NCI-H748 (cell line): ENCODE measurements around the gene ROR1.

ENCODE experiments used
- DNase-seq: peaks from one replicate; lab custom pipeline; 2025; ENCODE audit not compliant: unreplicated experiment; lab: John Stamatoyannopoulos, UW

The ROR1 gene

DNA sequence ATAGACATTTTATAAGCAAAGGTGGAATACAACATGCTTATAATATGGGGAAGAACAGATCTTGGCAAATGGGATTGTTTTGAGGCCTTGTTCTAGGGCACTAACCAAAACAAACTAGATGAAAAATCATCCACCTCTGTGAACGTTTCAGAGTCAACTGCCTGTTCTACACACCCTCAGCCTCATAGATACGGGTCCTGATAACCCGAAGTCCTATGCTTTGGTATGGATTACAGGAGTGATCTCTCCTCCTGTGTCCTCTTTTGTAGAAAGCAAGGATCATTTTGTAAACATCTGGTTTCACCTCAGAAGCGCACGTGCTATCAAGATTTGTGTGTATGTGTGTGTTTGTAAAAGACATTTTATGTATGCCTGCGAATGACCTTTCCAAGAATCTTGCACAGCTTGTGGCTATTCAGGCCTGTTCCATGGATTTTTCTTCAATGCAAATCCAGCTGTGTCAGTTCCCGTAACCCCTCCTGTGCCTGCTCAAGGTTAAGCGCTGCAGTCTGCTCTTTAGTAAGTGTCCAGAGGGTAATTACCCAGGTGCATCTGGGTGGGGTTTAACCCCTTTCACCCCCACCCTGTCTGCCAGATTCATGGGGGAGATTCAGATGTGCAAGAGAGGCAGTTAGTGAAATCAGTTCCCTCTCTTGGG lies 132.4 kb downstream of the ROR1 start:
- peak; percentile 17 for DNase-seq

DNA sequence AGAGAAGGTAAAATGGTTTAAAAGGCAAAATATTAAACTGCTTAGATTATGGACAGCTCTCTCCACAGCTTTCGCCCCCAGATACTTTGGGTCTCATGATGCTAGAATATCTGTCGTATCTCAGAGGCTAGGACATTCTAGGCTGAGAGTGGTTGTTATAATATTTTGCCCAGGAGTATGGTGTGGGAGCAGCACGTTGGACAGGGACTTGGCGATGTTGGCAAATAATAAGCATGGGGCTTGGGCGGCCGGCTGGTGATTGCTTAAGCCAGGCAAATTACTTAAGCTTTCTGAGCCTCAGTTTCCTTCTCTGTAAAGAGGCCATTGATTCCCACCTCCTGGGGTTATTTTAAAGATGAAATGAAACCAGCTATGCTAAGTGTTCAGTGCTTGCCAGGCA lies 133.2 kb downstream of the ROR1 start:
- no peak for DNase-seq

DNA sequence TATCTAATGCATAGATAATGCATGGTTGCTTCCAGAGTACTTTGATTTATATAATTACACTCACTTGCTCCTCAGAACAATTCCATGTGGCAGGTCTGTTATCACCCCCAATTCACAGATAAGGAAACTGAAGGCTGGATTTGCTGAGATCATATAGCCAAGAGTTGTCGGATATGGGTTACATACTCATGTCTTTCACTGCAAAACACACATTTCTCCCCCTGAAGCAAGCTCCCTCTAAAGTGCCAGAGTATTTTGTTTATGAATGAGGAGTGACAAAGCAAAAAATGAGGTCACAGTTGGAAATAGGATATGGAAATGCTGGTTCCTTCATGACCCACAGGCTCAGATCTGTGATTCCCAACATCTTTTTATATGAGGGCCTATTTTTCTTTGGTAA lies 134.2 kb downstream of the ROR1 start:
- DNase-seq = no peak

DNA sequence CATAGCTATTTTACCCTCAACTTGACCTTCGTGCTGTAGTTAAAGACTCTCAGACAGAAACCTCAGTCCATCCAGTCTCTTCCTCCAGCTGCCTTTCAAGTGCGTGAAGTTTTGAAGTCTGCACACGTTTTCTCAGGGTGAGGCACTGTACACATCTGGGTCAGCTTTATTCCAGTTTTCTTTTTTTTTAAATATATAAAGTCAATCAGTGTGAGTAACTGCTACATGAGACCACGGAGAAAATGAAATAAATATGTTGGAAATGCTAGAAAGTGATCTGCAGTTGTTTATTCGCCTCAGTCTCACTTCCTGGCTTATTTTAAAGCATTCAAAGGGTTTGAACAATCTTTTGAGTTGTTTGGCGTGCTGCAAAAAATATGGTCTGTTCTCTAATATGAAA lies 135.7 kb downstream of the ROR1 start:
- no peak for DNase-seq

DNA sequence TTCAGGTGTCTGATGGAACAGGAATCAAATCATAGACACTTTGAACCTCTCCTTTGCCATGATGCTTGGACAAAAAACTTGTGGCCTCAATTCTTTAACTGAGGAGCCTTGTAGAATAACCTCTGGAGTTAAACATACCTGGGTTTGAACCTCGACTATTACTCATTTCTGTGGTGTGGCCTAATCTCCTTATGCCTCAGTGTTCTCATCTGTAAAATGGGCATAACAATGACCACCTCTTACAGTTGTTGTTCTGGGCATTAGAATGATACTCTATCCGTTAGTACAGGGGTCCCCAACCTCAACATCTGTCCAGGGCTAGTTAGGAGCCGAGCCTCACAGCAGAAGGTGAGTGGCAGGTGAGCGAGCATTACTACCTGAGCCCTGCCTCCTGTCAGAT lies 137.2 kb downstream of the ROR1 start:
- DNase-seq = no peak

DNA sequence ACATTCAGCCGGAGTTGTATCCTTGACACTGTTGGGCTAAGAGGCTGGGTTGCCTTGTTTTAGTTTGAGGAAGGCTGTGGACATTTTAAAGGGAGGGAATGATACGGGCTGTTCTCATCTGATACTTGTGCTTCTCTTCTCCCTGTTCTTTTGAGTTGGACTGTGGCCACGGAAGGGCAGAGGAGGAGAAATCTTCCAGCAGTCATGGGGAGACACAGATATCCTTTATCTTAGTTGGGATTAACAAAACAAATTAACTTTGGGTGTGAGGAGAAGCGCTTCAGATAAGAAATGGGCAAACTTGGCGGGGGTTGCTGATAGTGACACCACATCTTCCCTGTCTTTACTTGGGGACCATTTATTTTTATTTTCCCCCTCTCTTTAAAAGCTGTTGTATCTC lies 138.8 kb downstream of the ROR1 start:
- DNase-seq = no peak

DNA sequence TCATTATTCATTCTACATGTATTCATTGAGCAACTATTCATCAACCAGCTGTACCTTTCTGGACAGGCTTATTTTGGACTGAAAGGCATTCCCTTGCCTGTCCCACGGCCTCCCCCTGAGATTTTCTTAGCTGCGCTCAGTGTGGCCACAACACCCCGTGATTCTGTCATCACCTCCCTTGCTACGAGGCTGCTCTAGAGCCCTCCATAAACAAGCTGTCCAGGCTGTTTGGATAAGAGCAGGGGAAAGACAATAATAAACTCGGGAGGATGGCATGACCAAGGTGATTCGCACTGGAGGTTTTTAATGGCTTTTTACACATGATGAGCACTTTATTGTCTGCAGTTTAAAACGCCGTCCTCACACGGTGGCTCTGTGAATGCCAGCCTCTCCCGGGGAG lies 139.7 kb downstream of the ROR1 start:
- no peak for DNase-seq

DNA sequence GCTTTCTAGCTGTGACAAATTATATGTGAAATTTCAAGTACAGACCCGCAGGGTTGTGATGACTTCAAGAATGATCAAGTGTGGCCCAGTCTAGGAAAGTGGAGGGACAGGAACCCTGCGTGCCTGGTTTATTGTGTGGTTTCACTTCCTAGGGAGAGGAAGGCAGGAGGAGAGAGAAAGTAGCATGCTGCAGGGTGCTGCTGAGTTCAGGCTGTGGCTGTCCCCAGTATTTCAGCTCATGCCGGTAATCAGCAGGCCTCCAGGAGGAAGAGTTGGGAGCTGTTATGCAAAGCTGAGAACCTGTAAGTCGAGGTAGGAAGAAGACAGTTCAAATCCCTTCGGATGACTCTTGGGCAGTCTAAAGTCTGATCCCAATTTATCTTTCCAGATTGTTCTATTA lies 140.4 kb downstream of the ROR1 start:
- DNase-seq = no peak

DNA sequence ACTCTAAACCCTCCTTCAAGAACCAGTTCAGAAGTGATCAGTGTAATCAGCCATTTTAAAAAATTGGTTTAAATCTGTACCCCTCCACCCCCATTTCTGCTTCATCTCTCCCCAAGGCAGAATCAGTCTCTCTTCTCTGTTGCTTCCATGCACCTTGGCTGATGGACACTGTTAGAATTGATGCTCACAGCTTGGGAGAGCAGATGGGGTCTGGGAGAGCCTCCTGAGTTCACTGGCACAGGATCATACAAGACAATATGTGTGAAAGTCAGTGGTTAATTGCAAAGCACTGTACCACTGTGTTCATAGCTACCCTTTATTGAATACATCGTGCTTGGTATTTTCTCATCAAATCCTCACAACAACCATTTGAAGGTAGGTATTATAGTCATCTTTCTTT lies 140.9 kb downstream of the ROR1 start:
- no peak for DNase-seq

DNA sequence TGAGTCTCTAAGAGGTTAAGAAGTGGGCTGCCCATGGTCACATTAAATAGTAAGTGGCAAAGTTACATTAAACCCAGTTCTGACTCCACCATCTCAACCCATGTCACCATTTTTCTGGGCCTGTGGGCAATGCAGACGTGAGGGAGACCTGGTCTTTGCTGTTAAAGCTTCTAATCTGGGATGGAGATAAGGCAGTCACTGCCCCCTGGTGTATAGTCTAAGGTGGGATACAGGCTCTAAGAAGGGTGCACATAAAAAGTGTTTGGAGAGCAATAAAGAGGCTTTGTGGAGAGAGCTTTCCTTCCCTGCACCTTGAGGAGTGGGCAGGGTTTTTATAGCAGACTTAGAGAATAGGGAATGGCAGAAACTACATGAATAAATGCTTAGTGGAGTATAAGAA lies 141.3 kb downstream of the ROR1 start:
- DNase-seq = no peak

DNA sequence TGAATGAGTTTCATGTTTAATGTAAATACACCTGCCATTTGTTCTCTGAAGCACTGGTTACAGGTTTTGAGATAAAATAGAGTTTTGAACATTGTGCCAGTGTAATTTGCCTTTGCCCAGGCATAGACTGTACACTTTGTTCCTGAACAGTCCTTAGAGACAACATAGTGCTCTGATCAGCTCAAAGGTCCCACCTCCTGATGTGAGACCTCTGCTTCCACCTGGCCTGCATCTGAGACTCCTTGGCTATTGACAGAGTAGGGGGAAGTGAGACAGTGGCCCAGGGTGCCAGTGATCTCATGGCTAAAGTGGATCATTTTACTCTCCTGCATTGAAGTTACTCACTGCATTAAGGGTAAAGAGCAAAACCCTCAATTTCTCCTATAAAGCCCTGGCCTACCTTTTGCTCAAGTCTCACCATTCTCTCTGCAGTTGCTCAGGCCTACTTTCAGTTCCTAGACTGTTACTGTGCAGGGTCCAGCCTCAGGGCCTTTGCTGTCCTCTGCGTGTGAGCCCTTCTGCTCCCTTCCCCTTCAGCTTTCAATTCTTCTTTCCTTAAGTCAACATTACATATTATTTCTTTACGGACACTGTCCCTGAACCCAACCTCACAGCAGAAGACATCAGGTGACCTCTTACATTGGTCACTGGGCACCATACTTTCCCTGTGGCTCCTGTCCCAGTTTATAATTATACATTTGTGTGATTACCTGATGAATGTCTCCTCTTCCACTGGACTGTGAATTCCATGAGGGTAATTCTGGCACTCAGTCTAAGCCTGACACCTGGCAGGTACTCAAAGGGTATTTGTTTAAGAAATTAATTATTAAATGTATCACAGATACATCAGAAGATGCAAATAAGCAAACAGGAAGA lies 142.9 kb downstream of the ROR1 start:
- peak; percentile 58 for DNase-seq

DNA sequence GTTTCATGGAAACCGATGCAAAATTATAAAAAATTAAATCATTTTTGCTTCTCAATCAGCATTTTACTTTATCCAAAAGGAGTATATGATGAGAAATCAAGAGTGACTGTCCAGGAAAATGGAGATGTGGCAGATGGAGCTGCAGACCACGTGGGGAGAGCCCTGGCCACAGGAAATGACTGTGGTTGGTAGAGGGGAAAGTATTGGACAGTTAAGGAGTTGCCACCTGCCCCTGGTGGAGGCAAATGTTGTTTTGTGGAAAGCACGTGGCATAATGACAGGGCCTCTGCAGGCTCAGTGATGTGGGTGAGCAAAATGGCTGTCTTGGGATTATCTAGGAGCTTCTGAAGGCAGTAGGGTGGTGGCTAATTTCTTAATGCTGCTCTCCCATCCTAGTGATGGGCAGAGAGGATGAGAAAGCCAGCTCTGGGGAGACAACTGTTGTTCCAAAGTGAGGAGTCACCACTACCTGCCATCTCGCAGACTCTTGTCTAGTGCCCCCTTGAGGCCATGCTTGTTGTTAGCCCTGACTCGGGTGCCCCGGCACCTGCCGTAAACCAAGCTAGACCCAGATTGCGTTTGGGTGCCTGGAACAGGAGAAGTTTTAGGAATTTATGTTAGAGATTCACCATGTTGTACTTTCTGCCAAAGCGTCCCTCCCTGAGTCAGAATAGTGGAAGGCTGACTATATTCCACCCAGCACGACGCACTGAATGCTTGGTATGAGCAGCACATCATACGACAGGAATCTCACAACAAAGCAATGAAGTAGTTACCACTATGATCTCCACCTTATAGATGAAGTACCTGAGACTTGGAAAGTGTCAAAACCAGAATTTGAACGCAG lies 144.0 kb downstream of the ROR1 start:
- no peak for DNase-seq

DNA sequence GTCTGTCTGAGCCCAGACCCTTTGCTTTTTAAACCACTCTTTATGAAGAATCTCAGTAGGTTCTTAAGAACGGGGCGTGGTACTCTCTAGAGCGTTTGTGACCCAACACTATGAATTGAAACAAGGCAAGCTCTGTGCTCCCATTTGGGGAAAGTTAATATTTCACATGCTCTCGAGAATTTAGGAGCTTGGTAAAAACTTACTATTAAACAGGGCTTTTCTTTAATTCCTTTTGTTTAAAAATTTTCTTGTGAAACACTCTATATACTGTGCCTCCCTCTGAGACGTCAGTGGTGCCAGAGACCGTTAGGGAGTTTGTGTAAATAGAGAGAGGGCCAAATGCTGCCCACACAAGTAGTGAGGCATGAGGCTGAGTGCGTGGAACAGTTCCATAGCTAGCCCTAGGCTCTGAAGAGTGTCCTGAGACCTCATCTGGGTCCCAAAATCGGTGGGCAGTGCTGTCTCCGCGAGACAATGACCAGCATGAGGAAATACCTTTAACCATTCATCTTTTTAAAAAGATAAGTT lies 144.7 kb downstream of the ROR1 start:
- no peak for DNase-seq

DNA sequence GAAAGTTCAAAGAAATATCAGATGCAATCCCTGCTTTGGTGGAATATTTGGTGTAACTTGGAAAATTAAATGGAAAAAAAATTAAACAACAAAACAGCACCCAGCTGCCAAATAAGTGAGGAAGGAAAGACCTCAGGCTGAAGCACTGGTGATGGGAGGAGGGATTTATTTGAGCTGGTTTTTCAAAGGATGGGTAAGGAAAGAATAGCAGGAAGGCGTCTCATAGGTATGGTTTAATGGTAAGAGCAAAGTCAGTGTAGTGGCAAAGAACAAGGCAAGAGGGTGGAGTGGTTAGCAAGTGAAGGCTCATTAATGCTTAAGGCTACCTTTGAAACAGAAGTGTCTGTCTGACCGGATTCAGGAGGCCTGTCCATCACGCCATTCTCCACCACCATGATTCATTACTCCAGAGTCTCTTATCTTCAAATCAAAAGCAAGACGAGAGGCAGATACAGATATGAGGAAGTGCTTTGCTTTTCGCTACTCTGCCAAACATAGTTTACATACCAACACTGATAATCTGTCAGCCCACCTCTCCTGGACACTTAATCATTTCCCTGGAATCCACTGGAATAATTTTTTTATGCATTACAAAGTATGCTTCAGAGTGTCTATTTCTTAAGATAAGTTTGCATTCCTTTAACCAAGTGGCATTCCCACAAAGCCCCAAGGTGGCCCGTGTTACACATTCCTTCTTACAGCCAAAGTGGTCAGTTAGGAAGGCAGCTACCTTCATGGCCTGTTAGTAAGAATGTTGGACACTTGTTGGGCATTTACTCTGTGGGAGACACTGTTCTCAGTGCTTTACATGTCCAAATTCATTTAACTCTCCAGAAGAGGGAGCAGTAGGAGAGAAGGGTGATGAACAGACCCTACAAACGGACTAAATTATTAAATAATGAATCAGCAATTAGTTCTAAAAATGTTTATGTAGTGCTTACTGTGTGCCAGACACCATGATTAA lies 146.6 kb downstream of the ROR1 start:
- no peak for DNase-seq

DNA sequence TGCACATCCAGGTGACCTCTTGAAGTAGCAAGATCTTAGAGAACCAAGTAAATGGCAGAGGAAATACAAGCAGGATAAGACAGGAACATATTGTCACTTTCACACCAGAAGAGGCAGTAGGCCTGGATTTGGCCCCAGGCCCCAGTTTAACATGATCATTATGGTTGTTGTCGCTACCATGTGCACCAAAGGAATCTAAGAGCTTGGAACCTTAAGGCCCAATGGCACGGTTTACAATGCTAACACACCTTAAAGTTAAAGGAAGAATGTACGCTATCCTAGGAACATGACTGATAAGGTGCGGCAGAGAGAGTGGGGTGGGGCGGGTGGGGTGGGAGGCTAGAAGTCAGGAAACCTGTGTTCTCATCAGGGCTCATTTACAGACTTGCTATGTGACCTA lies 147.5 kb downstream of the ROR1 start:
- no peak for DNase-seq

DNA sequence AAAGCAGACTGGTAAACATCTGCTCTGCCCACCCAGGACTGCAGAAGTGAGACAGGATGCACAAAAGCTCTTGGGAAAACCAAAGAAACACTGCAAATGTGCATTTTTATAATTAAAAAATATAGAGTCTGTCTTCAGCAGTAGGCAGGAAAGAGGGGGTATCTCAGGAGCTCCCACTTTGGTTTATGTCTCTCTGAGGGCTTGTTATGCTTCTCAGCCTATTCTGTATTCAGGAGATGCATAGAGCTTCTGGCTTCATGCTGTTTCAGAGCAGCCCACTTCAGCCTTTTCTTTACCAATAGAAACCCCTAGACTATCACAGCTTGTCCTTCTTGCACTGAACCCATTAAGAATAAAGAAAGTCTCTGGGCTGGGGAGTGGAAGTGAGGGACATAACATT lies 148.0 kb downstream of the ROR1 start:
- no peak for DNase-seq

DNA sequence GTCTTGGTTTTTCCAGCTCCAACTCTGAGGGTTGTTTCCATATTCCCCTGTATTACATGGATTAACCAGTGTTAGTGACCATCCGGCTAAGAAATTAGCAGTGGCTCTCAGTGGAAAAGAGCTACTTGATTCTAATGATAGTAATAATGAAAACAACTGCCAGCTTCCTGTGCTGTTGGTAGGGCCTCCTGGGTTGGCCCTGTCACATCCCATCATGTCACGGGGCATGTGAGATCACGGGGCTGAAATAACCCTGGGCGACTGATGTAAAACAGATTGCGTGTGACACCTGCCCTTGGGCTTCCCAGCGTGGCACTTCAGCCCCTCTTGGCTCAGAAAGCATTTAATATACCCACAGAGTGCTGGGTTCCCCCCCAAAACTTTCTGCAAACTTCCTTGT lies 149.0 kb downstream of the ROR1 start:
- DNase-seq = no peak

DNA sequence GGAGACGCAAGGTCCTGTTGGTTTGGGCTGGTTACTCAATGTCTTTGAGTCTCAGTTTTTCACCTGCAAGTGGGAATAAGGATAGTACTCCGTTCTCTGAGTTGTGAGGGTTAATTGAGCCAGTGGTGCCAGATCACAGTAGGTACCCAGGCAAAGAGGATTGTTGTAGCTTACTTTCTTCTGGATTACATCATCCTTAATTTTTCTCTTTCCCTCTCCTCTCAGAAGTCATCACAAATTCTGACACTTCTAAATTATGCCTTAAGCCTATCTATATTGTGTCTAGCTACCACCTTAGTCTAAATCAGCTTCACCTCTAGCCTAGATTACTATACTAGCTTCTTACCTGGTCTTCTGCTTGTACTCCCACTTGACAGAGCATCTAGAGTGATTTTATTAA lies 149.5 kb downstream of the ROR1 start:
- no peak for DNase-seq

DNA sequence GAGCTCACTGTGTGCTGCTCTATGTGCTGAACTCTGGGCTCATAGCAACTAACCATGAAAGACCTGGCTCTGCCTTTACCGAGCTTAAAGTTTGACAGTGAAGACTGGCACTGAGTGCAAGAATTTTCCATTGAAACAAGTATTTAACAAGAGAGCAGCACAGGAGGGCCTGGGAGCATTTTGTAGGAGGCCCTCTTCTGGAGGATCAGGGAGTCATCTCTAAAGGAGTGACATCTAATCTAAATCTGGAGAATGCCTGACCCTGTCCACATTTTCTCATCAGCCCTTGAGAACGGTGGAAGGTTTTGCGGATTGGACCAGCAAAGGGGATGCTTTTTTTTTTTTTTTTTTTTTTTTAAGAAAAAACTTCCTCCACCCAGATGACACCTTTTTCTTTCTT lies 150.8 kb downstream of the ROR1 start:
- no peak for DNase-seq
